KBM-7 (cell line): ENCODE data around the gene SORCS3.

ENCODE experiments used
- DNase-seq: peaks from one replicate; pipeline ENCODE4 v3.0.0-alpha.2; 2015
- in situ Hi-C: fragments of 300-500 bp; cut with MboI; formaldehyde crosslinking; loops from 2 replicates; pipeline ENCODE4 v1.14.3; 2020; ENCODE audit warnings: low sequenced_read_pairs, low pct_unique_long_range_greater_than_20kb, mixed read lengths

Gene SORCS3

GRCh38 chr10:104809288-104810090 lies 168.4 kb downstream of the SORCS3 start:
- in situ Hi-C loops: no loop called here
- DNase-seq: peak; percentile 3

- no peak for DNase-seq
- in situ Hi-C loops: no loop called here
Measured at GRCh38 chr10:104811166-104811565, 170.1 kb downstream of the SORCS3 start.

GRCh38 chr10:104816501-104816900 lies 175.4 kb downstream of the SORCS3 start:
- DNase-seq: no peak
- in situ Hi-C loops: no loop called here

DNA sequence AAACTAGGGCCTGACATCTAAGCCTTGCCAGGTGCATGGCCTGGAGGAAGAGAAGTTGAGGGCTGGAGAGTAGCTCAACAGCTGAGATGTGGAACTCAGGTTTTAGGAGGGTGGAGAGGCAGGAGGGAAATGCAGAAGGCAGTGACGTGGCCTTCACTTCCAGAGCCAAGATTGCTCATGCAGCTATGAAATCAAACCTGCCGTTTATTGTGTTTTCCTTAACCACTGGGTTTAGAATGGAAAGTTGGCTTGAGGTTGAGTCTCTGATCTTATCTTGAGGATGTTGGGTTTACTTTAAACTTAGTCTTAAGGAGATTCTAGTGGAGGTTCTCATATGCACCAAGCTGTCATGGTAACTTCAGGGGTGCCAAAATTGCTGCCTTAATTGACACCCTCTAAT lies 178.6 kb downstream of the SORCS3 start:
- in situ Hi-C loops: no loop called here
- DNase-seq: no peak

- in situ Hi-C loops: no loop called here
- no peak for DNase-seq
Measured at GRCh38 chr10:104822088-104822487, 181.0 kb downstream of the SORCS3 start.

- DNase-seq: peak; percentile 38
- in situ Hi-C loops: no loop called here
Measured at GRCh38 chr10:104824380-104825006, 183.4 kb downstream of the SORCS3 start.

DNA sequence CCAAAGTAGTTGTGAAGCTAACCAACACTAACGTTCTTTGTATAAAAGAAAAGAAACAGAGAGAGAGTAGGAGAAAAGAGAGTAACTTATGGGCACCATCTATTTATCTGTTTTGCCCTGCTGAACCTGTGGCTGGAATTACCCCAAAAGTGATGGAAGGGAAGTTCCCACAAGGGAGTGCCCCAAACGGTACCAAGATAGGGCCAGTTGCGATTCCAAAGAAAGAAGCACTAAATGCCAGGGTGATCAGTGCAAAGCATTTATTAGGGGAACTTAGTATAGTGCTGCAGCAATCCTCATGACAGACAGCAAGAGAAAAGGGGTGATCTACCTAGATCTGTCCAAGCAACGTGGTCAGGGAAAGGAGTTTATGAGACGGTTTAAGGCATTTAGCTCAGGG lies 190.2 kb downstream of the SORCS3 start:
- in situ Hi-C loops: no loop called here

DNA sequence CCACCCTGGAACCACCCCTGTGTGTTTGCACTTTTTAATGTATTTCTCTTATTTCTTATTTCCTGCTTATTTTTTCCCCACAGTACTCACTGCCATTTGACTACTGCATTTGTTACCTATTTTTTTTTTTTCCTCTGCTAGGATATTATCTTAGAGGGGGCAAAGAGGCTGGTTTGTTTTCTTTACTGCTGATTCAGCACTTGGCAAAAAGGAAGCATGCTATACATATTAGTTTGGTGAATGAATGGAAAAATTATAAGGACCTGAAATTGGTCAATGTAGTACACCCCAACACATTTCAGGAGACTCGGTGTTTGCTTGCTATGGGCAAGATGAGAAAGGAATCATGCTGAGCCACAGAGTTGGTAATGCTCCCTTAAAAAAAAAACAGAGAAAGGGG lies 193.5 kb downstream of the SORCS3 start:
- no peak for DNase-seq
- in situ Hi-C loops: no loop called here

More for the DNA sequence above, 190.2 kb downstream of the SORCS3 start:
- DNase-seq: no peak

DNA sequence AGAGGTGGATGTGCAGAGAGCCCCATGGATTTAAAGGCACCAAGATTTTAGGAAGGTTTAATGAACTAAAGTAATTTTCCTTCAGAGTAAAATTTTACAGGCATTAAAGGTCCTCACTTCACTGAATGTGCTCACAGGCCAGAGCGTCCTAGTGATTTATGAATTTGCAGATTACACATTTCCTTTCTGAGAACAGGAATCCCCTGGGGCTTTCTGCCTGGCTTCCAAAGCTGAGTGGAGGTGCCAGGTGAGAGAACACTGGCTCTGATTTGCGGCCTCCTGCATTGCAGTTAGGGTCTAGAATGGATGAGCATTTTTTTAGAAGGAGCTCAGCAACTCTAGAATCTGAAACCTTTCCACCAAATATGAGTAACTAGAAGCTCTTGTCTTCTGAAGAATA lies 194.3 kb downstream of the SORCS3 start:
- in situ Hi-C loops: no loop called here
- DNase-seq: no peak

DNA sequence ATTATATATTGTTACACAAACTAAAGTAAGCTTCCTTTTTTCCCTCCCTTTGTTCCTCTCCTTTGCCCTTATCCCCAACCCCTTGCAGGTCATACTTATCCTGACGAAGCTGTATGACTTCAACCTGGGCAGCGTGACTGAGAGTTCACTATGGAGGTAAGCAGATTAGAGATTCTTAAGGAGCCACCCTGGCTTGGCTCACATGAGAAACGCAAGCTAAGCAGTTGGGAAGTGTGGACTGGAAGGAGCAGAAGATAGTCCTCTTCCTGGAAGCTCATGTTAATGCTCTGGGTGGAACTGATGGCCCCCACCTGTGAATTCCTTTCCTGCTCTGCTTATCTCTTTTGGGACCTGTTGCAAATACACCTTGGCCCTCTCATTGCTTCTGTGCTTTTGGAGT lies 201.6 kb downstream of the SORCS3 start:
- in situ Hi-C loops: no loop called here
- DNase-seq: no peak

- in situ Hi-C loops: no loop called here
Measured at GRCh38 chr10:104844073-104844472, 203.0 kb downstream of the SORCS3 start.

DNA sequence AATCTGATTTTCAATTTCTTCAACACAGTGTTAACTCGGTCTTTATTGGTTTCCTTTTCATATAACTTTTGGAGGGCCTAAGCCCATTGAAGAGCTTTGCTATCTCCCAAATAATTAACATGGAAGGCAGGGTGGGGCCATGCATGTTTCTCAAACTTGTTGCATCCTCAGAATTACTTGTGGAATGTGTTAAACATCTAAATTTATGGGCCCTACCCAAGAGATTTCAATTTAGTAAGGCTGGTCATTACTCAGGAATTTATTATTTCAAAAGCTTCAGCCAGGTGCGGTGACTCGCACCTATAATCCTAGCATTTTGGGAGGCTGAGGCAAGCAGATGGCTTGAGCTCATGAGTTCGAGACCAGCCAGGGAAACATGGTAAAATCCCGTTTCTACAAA lies 208.9 kb downstream of the SORCS3 start:
- DNase-seq: no peak
- in situ Hi-C loops: no loop called here

More at GRCh38 chr10:104844073-104844472, 203.0 kb downstream of the SORCS3 start:
- DNase-seq: no peak

- no peak for DNase-seq
Measured at GRCh38 chr10:104867966-104868598, 227.0 kb downstream of the SORCS3 start.

GRCh38 chr10:104872691-104873090 lies 231.6 kb downstream of the SORCS3 start:
- DNase-seq: no peak
- in situ Hi-C loops: no loop called here

More at GRCh38 chr10:104867966-104868598, 227.0 kb downstream of the SORCS3 start:
- in situ Hi-C loops: no loop called here

- no peak for DNase-seq
Measured at GRCh38 chr10:104873161-104873560, 232.1 kb downstream of the SORCS3 start.

DNA sequence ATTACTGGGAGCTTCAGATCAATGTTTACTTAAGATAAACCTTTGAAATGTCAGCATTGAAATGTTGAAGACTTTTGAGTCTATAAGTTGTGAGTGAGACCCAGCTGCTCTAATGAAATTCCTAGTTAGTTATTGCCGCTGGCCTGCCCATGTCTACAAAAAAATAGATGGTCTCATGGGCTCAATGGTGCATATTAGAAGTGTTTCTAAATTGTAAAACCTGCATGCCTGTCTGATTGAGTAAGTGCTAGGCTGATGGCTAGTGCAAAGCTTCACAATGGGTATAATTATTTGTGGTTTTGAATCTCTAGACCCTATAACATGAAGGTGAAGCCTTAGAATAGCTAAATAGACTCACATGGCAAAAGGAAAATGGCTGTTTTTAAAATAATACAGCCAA lies 234.5 kb downstream of the SORCS3 start:
- in situ Hi-C loops: no loop called here
- no peak for DNase-seq

More at GRCh38 chr10:104873161-104873560, 232.1 kb downstream of the SORCS3 start:
- in situ Hi-C loops: no loop called here

- DNase-seq: no peak
- in situ Hi-C loops: no loop called here
Measured at GRCh38 chr10:104880624-104881398, 239.7 kb downstream of the SORCS3 start.

GRCh38 chr10:104881740-104882139 lies 240.7 kb downstream of the SORCS3 start:
- in situ Hi-C loops: no loop called here
- DNase-seq: no peak

- no peak for DNase-seq
- in situ Hi-C loops: no loop called here
Measured at GRCh38 chr10:104892879-104893617, 252.0 kb downstream of the SORCS3 start.
